Gastroesophageal sphincter (tissue), 4 donors: ENCODE results near the gene HPCA. TPM values are rescaled to one million over a fixed set of nuclear protein-coding genes. Genes with fewer than 3 reads are reported as not detected.

Experiments used
- ATAC-seq: fragments of 150-250 bp; one replicate; pipeline ENCODE4 v1.9.1; 2016; ENCODE audit warnings: mild to moderate bottlenecking, moderate library complexity
- H3K27ac ChIP-seq, 4 donors: fragments of 200-600 bp; sonication (generic) in 3 of 4; 1 replicate in 3 of 4; 2 replicates in 1 of 4; pipeline ENCODE4 v1.5.1; 2016 to 2019
- H3K27me3 ChIP-seq: fragments of 200-600 bp; sonication (generic); one replicate; pipeline ENCODE4 v1.5.1; 2019
- H3K36me3 ChIP-seq, 2 donors: fragments of 200-600 bp; sonication (generic); one replicate each; pipeline ENCODE4 v1.5.1; 2019; ENCODE audit warnings: control low read depth in 1 of 2
- H3K4me1 ChIP-seq, 3 donors: fragments of 200-600 bp; sonication (generic); 1 replicate in 2 of 3; 2 replicates in 1 of 3; pipeline ENCODE4 v1.5.1; 2016 to 2019; ENCODE audit warnings: control low read depth in 2 of 3
- H3K4me3 ChIP-seq, 2 donors: fragments of 200-600 bp; sonication (generic); one replicate each; pipeline ENCODE4 v1.5.1; 2019; ENCODE audit warnings: mild to moderate bottlenecking in 1 of 2, moderate library complexity in 1 of 2
- H3K9me3 ChIP-seq, 3 donors: fragments of 200-600 bp; sonication (generic); one replicate each; pipeline ENCODE4 v1.5.1; 2017 to 2019; ENCODE audit warnings: control low read depth in 2 of 3
- CTCF ChIP-seq, 4 experiments: fragments of 200-600 bp in 2 of 4; fragments of 450-650 bp in 2 of 4; sonication (generic) in 1 of 4; IDR thresholded peaks; one replicate each; pipeline ENCODE4 v1.5.1; 2017 to 2019; ENCODE audit warnings: antibody characterized with exemption in 4 of 4, mild to moderate bottlenecking in 2 of 4, moderate library complexity in 2 of 4
- EP300 ChIP-seq: sonication (generic); formaldehyde crosslinking; IDR thresholded peaks from one replicate; pipeline ENCODE4 v1.6.1; 2017; ENCODE audit warnings: antibody characterized with exemption, mild to moderate bottlenecking
- POLR2A ChIP-seq, 2 donors: fragments of 450-650 bp; IDR thresholded peaks; one replicate each; pipeline ENCODE4 v1.6.1; 2017; ENCODE audit warnings: antibody characterized with exemption in 2 of 2, mild to moderate bottlenecking in 2 of 2, moderate library complexity in 1 of 2
- POLR2AphosphoS5 ChIP-seq: sonication (generic); formaldehyde crosslinking; IDR thresholded peaks from one replicate; pipeline ENCODE4 v1.6.1; 2017; ENCODE audit warnings: antibody characterized with exemption
- WGBS, 2 donors: methylation state at CpG; one replicate each; pipeline ENCODE4 v1.1.5; 2018; ENCODE audit warnings: low coverage in 1 of 2; 5-methylcytosine and 5-hydroxymethylcytosine counted together
- total RNA-seq, 4 donors: library from RNA; depleted of rRNA; stranded (reverse); fragments of >200 nt; gene quantifications; one replicate each; pipeline ENCODE4 v1.1.0, GENCODE V29; 2016

The HPCA gene
- total RNA-seq, 4 donors from 2014 or later, result 0.58 TPM; not detected in 3

- TF ChIP-seq POLR2AphosphoS5, result no peak
- TF ChIP-seq EP300, result no peak
- no peak for TF ChIP-seq POLR2A (IDR thresholded peaks at IDR 0.05)
- no peak for TF ChIP-seq CTCF (IDR thresholded peaks at IDR 0.05)
- WGBS, 2 donors, result 96% methylated on average over 4 of the region's 7 CpGs; no CpG with 5 or more reads in 1 of the 2 donors
- no peak overlapping the region for H3K4me3 ChIP-seq
- no peak overlapping the region for H3K27ac ChIP-seq
- peaks cover 50% of the 10 kb centered on the region for H3K27me3 ChIP-seq
- peaks cover 0 to 31% (median 12%) of the 10 kb centered on the region in 3 donors for H3K4me1 ChIP-seq
- no peaks in the 10 kb centered on the region for H3K36me3 ChIP-seq
- ATAC-seq, result no peak
- no peaks in the 10 kb centered on the region for H3K9me3 ChIP-seq
These were observed 2.8 kb upstream of the HPCA start for GRCh38 chr1:32883338-32884031.

- Histone ChIP-seq H3K36me3 (no peaks in the 10 kb centered on the region), H3K27ac (no peak overlapping the region), H3K4me3 (no peak overlapping the region), H3K27me3 (peaks cover 55% of the 10 kb centered on the region), H3K9me3 (no peaks in the 10 kb centered on the region), H3K4me1 (peaks cover 0 to 31% (median 12%) of the 10 kb centered on the region in 3 donors)
- ATAC-seq, result no peak
- TF ChIP-seq EP300, result no peak
- TF ChIP-seq POLR2A (IDR thresholded peaks at IDR 0.05), result no peak
- TF ChIP-seq POLR2AphosphoS5, result no peak
- TF ChIP-seq CTCF (IDR thresholded peaks at IDR 0.05), result no peak
- WGBS, 2 donors, result 60% methylated on average over 1 of the region's 4 CpGs; no CpG with 5 or more reads in 1 of the 2 donors
These were observed 2.3 kb upstream of the HPCA start for GRCh38 chr1:32884032-32884372.

DNA sequence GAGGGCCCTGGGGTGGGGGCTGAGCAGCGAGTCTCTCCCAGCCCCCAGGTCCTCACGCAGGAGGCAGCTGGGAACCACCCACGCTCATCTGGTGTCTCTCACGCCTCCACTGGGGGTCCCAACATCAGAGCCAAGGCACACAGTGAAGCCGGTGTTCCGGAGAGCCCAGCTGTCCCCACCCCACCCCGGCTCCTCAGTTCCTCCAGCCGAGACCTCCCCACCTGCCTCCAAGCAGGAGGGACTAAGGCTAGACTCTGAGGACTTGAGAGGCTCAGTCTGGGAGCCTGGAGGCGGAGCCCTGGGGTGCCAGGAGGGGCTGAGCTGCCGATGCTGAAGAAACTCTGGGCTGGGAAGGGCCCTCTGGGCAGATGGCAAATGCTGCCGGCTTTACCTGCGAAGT is 1.6 kb upstream of the HPCA start:
- ATAC-seq, result no peak
- H3K27me3 ChIP-seq, result peaks cover 60% of the 10 kb centered on the region
- H3K36me3 ChIP-seq, result no peaks in the 10 kb centered on the region
- WGBS, 2 donors, result no CpG with 5 or more reads among the region's 12 CpGs
- TF ChIP-seq CTCF (IDR thresholded peaks at IDR 0.05), result no peak
- no peak overlapping the region for H3K4me3 ChIP-seq
- peaks cover 0 to 31% (median 12%) of the 10 kb centered on the region in 3 donors for H3K4me1 ChIP-seq
- H3K27ac ChIP-seq, result no peak overlapping the region
- no peaks in the 10 kb centered on the region for H3K9me3 ChIP-seq

GRCh38 chr1:32885676-32886003 is 651 bp upstream of the HPCA start:
- no peaks in the 10 kb centered on the region for H3K9me3 ChIP-seq
- 0 to 21% methylated on average over 1 to 7 of the region's 8 CpGs for WGBS, 2 donors
- TF ChIP-seq POLR2AphosphoS5, result no peak
- TF ChIP-seq POLR2A (IDR thresholded peaks at IDR 0.05), result no peak
- TF ChIP-seq CTCF (IDR thresholded peaks at IDR 0.05), result no peak
- TF ChIP-seq EP300, result no peak
- H3K4me1 ChIP-seq, result peaks cover 0 to 31% (median 12%) of the 10 kb centered on the region in 3 donors
- no peak for ATAC-seq
- H3K4me3 ChIP-seq, result no peak overlapping the region
- H3K27me3 ChIP-seq, result peaks cover 69% of the 10 kb centered on the region
- no peak overlapping the region for H3K27ac ChIP-seq
- H3K36me3 ChIP-seq, result no peaks in the 10 kb centered on the region

GRCh38 chr1:32886828-32887414 is 630 bp downstream of the HPCA start:
- no peak for TF ChIP-seq POLR2AphosphoS5
- no peak for TF ChIP-seq POLR2A (IDR thresholded peaks at IDR 0.05)
- TF ChIP-seq EP300, result no peak
- TF ChIP-seq CTCF (IDR thresholded peaks at IDR 0.05), result no peak
- ATAC-seq, result no peak

More at GRCh38 chr1:32886828-32887414, 630 bp downstream of the HPCA start:
- no peaks in the 10 kb centered on the region for H3K9me3 ChIP-seq
- H3K4me3 ChIP-seq, result no peak overlapping the region
- H3K36me3 ChIP-seq, result no peaks in the 10 kb centered on the region
- H3K27ac ChIP-seq, result no peak overlapping the region
- WGBS, 2 donors, result 22 to 53% methylated on average over 3 to 6 of the region's 19 CpGs
- peaks cover 82% of the 10 kb centered on the region for H3K27me3 ChIP-seq
- peaks cover 0 to 23% (median 11%) of the 10 kb centered on the region in 3 donors for H3K4me1 ChIP-seq
